ENCODE data around the gene DPEP3.
"Not testable (repeated sequence)": the region's sequence is repeated elsewhere in the genome, so short reads cannot be mapped to it uniquely, and the experiment has no call there.

DPEP3 gene

GRCh38 chr16:67993207-67994039, 13.1 kb upstream of the DPEP3 start:
- DNase-seq: peak; percentile 69 to 86 (median 75)

DNA sequence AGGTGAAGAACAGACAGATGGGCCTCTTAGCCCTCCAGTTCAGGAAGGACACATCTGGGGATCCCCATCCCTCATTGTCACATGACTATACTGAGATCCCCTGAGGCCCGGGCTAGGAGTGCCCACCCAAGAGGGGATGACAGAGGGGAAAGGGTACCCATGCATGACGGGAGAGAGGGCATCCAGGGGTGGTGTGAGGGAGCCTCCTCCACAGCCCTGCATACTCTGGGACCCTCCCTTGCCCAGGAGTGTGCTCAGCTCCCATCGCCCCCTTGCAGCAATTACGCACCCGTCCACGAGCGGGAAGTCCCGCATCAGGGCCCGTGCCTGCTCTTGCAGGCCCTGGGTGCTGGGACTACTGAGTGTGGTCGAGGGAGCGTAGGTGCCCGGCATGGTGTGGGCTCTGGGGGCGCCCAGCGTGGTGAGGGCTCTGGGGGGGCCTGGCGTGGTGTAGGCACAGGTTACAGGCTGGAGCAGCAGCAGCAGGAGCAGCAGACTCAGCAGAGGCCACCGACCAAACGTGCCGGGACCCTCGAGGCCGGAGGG, 12.4 kb upstream of the DPEP3 start:
- no peak for DNase-seq

DNA sequence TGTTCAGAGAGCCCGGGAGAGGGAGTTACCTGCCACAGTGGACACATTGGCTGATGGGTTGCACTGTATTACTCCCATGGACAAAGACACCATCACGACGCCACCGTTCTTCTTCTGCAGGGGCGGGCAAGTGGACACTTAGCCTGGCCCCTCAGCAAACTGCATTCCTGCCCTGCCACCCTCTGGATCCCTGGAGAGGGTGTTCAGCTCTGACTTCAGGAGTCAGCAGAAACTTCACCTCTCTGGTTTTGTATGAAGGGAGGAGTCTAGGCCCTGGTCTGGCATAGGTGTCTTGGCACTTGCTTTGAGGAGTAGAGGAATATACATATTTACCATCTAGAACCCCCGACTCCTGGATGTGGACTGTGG, 9.7 kb upstream of the DPEP3 start:
- no peak for DNase-seq

DNA sequence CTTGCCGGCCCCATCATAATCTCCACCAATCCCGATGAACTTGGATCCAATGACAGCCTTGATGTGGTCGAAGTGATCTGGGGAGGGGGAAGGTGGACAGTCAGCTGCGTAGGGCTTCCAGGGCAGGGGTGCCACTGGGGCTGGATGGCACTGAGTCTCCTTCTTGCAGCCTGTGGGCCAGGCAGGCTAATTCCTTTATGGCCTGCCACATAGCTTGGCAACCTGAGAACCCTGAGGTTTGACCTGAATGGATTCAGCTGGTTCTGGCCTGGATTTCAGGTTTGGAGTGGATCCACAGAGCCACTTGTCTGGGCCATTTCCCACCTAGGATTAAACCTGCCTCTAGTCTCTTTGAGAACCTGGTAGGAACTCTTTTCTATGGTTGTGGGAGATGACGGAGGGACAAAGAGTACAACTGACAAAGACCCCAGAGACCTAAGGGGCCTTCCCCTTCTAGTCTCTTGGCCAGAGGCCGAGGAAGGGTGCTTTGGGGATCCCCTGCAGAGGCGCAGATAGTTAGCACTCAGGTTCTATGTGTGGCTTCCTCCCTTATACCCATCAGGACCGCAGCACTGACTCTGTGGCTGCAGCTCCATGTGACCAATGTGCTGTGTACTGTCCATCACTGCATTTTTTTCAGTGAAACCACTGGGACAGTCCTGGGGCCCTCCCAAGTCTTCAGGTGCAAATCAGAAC, 9.2 kb upstream of the DPEP3 start:
- no peak for DNase-seq

DNA sequence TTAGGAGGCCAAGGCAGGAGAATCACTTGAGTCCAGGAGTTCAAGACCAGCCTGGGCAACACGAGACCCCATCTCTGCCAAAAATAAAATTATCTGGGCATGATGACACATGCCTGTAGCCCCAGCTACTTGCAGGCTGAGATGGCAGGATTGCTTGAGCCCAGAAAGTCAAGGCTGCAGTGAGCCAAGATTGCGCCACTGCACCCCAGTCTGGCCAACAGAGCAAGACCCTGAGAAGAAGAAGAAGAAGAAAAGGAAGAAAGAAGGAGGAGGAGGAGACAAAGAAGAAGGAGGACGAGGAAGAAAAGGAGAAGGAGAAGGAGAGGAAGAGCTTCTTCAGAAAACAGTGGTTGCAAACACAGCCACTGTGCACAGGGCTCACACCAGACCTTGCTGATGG, 8.4 kb upstream of the DPEP3 start:
- no peak for DNase-seq

GRCh38 chr16:67987460-67988160, 7.3 kb upstream of the DPEP3 start:
- DNase-seq: no peak

- DNase-seq: no peak
Observed at GRCh38 chr16:67986949-67987348, 6.7 kb upstream of the DPEP3 start.

DNA sequence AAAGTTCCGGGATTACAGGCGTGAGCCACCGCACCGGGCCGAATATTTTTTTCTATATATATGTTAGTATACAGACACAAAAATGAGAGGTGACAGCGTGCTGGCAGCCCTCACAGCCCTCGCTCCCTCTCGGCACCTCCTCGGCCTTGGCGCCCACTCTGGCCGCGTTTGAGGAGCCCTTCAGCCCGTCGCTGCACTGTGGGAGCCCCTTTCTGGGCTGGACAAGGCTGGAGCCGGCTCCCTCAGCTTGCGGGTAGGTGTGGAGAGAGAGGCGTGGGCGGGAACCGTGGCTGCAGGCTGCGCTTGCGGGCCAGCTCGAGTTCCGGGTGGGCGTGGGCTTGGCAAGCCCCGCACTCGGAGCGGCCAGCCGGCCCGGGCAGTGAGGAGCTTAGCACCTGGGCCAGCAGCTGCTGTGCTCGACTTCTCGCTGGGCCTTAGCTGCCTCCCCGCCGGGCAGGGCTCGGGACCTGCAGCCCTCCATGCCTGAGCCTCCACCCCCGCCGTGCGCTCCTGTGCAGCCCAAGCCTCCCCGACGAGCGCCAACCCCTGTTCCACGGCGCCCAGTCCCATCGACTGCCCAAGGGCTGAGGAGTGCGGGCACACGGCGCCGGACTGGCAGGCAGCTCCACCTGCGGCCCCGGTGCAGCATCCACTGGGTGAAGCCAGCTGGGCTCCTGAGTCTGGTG, 1.9 kb upstream of the DPEP3 start:
- no peak for DNase-seq

DNA sequence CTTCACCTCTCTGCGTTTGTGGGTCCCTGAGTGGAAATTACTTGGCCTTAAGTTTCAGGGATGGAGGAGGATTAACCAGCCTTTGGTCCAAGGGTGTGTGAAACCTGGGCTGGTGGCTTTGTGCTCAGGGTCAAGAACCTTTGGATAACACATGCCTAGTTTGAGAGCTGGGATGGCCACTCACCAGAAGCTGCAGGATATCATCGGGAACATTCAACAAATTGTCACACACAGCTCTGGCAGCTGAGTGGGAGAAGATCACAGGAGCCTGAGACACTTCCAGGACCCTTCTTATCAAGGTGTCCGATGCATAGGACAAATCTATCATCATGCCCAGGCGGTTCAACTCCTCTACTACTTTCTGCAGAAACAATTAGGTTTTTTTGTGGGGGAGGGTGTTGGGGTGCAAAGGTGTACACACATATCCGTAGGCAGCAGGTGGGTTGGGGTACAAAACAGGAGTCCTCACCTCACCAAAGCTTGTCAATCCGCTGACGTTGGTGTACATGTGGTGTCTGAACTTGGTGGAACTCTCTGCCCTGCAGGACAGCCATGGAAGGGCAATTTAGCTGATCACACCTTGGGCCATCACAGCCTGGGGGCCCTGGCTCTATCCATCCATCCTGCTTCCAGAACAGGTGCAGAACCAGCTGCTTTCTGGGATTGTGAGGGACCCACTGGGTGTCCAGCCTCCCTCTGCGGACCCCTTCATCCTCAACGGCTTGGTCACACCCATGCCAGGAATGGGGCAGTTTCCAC, 2.7 kb downstream of the DPEP3 start:
- DNase-seq: no peak

GRCh38 chr16:67977005-67977404, 3.3 kb downstream of the DPEP3 start:
- no peak for DNase-seq

GRCh38 chr16:67976205-67976604, 4.1 kb downstream of the DPEP3 start:
- DNase-seq: no peak

DNA sequence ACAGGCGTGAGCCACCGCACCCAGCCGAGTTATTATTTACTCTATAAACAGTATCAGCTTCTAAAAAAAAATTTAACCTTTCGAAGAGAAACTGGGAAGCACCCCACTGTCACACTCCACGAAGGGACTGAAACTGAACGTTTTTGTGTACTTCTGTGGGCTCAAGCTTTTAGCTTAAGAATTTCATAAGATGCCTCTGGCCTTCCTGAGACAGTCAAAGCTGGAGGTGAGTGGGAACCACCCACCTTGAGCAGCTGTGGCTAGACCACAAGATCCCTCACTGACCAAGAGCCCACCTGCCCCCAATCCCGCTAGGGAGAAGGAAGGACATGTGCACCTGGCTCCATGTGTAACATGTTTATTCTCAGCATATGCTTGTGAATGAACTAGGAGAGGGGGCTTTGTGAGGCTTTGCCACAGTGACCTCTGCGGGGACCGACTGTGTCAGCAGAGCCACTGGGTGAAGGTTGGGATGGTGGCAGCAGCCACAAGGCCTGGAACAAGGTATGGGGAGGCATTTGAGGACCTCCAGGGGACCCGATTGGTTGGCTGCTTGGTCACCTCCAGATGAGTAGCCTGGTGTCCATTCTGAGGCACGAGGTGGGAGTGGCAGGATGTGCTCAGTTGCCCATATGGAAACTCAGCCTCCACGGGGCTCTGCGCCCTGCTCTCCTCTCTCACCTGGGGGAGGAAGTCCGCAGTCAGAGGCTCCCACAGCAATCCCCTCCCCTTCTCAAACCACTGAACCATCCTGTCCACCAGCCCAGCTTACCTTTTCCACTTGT, 4.8 kb downstream of the DPEP3 start:
- no peak for DNase-seq

DNA sequence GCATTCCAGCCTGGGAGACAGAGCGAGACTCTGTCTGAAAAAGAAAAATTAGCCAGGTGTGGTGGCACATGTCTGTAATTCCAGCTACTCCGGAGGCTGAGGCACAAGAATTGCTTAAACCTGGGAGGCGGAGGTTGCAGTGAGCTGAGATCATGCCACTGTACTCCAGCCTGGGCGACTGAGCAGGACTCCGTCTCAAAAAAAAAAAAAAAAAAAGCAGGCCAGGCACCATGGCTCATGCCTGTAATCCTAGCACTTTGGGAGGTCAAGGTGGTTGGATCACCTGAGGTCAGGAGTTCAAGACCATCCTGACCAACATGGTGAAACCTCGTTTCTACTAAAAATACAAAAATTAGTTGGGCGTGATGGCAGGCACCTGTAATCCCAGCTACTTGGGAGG, 8.0 kb downstream of the DPEP3 start:
- DNase-seq: not testable (repeated sequence)

GRCh38 chr16:67971111-67971510, 9.2 kb downstream of the DPEP3 start:
- no peak for DNase-seq

GRCh38 chr16:67969254-67970039, 10.9 kb downstream of the DPEP3 start:
- peak in 1 of 5 experiments; percentile 42 for DNase-seq

DNA sequence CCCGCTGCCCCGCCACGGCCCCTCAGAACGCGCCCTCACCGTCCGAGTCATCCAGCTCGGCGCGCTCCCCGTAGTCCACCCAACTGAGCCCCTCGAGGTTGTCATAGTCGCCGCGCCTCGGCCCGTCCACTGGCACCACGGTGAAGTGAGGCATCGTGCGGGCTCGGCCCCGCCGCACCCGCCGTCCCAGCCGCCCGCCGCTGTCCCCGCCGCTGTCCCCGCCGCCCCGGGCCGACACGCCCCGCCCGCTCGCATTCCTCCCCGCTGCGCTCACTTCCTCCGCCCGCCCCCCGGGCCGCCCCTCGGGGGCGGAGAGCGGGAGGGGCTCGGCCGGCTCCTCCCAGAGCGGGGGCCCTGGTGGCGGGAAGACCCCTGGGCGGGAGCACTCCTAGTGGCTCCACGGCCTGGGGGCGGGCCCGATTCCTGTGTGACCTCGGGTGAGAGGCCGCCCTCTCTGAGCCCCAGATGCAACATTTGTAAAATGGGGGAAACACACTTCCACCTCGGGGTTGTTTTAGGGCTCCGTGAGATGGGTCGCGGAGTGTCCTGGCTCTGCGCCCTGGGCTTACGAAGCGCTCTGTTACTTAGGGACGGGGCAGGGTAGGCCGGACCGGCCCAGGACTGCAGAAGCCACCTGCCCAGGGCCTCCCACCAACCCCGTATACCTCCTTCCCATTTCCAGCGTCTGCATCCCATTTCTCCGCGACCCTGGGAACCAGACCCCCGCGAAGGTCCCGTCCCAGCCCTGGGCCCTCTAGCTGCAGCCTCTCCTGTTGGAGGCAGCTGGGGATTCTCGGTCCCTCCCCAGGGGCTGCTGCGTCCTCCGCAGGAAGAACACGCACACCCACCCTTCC, 11.7 kb downstream of the DPEP3 start, which contains the start of gene SLC12A4:
Gene SLC12A4 (minus strand): TSS at position 238 of the 854 bp plus-strand sequence. CDS start 84 bp downstream, at position 154.
- peak; percentile 75 to 92 (median 80) for DNase-seq

DNA sequence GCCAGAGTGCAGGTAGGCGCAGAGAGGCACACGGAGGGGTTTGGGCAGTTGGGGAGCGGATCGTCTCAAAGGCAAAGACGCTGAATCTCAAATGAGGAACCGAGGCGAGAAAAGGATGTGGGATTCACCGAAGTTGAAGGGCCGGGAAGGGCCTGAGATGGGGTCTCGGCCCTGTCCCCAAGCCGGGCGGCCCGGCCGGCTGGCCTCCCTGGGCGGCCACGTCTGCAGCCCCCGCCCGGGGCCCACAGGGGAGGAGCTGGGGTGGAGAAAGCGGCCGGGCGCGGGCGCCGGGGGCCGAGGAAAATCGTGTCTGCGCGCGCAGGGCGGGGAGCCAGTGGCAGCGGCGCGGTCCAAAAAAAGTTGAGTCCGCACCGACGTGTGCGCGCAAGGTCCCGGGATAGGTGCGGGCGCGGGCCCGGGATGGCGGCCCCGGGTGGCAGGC, 12.3 kb downstream of the DPEP3 start:
- peak in 3 of 5 experiments; percentile 12 to 37 (median 24) for DNase-seq

GRCh38 chr16:67967183-67967957, 12.9 kb downstream of the DPEP3 start:
- peak in 2 of 5 experiments; percentile 22 to 79 for DNase-seq

Measured in T-helper 2 cell (primary cell).